Dendritic cell treated with granulocyte-macrophage colony-stimulating factor and Interleukin-4, amounts not matched to agents 40 ng/mL and 50 ng/mL, for 4 days (primary cell): ENCODE data around the gene CPN1.

ENCODE experiments used
- H3K27ac Mint-ChIP-seq: one replicate; pipeline ENCODE4 v1.8.0; 2022; ENCODE audit warnings: mild to moderate bottlenecking, mixed read lengths
- H3K27me3 Mint-ChIP-seq: one replicate; pipeline ENCODE4 v1.8.0; 2022; ENCODE audit warnings: mild to moderate bottlenecking, mixed read lengths
- H3K36me3 Mint-ChIP-seq: one replicate; pipeline ENCODE4 v1.8.0; 2022; ENCODE audit warnings: low read depth, mixed read lengths
- H3K4me1 Mint-ChIP-seq: one replicate; pipeline ENCODE4 v1.8.0; 2022; ENCODE audit warnings: low read depth, mixed read lengths
- H3K4me3 Mint-ChIP-seq: one replicate; pipeline ENCODE4 v1.8.0; 2022; ENCODE audit warnings: mild to moderate bottlenecking, moderate library complexity, mixed read lengths
- H3K9me3 Mint-ChIP-seq: one replicate; pipeline ENCODE4 v1.8.0; 2022; ENCODE audit warnings: mixed read lengths
- intact Hi-C: fragments of 100-400 bp; cut with micrococcal nuclease; formaldehyde crosslinking; loops from one replicate; pipeline ENCODE4 v1.15.0; 2022

CPN1 gene

DNA sequence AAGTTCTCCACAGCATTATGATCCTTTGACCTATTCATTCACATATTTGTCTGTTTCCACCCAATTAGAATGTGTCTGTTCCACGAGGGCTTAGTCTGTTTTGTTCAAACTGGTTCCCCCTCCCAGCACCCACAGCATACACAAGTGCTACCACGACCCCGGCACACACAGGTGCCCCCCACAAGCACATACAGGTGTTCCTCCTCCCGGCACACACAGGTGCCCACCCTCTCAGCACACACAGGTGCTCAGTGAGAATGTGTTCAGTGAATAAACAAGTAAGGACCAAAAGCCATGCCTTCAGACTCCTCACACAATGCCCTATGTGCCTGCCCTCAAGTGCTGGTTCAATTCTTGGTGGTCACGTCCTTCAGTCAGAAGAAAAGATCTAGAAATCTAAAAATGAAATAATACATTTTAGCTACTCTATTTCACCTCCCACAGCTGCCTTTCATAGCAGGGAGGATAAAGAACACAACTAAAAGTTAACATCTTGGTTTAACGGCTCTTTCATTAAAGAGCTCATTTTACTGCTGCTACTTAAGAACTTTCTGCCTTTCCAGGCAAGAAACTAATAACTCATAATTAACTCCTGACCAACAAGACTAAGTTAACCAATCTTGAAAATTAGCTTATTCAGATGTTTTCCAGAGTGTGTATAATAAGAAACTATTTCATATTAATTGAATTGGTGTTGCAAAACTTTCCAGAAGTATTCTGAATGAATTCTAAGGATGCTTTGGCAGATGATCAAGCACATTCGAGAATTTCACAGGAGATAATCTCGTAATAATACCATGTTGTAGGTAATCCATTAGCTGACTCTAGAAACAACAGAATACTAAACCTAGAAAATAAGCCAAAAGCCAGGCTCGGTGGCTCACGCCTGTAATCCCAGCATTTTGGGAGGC, 74.2 kb downstream of the CPN1 start:
- no peaks in the 10 kb centered on the region for H3K36me3 Mint-ChIP-seq

GRCh38 chr10:100006243-100006886, 75.3 kb downstream of the CPN1 start:
- intact Hi-C loops = no loop called here
- no peaks in the 10 kb centered on the region for H3K36me3 Mint-ChIP-seq
- peaks cover 59% of the 10 kb centered on the region for H3K4me1 Mint-ChIP-seq
- H3K4me3 Mint-ChIP-seq = no peak overlapping the region
- peak overlapping the region; percentile 73 for H3K27ac Mint-ChIP-seq
- H3K27me3 Mint-ChIP-seq = peaks cover 8% of the 10 kb centered on the region
- H3K9me3 Mint-ChIP-seq = no peaks in the 10 kb centered on the region

More for the DNA sequence above, 74.2 kb downstream of the CPN1 start:
- Mint-ChIP-seq H3K27me3 (peaks cover 15% of the 10 kb centered on the region), H3K4me3 (no peak overlapping the region), H3K4me1 (peaks cover 55% of the 10 kb centered on the region), H3K27ac (peak overlapping the region; percentile 73), H3K9me3 (no peaks in the 10 kb centered on the region)
- intact Hi-C loops = no loop called here

DNA sequence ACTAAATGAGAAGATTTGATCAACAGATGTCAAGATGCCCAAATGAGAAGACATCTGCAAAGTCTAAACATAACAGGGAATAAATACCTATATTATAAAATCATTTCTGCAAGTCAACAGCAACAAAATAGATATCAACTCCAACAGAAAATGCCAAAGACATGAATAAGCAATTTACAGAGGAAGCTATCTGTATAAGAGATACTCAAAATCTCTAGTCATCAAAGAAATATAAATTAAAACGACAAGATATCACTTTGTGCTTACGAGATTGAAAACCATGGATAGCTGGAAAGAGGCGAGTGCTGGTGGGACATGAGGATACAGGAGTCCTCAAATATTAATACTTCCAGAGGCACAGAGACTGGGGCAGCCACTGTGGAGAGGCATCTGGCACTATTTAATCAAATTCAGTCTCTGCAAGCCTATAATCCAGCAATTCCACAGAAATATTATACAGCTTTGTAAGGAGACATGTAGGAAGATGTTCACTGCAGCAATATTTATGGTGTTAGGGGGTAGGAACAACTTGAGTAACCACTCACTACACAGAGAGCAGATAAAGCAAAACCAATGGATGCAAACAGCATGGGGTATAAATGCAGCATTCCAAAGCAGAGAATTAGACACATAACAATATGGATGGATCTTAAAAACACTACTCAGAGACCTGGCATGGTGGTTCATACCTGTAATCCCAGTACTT, 76.7 kb downstream of the CPN1 start:
- intact Hi-C loops = no loop called here

GRCh38 chr10:100000109-100000644, 81.5 kb downstream of the CPN1 start:
- Mint-ChIP-seq H3K9me3 (no peaks in the 10 kb centered on the region), H3K4me1 (peaks cover 19% of the 10 kb centered on the region), H3K36me3 (no peaks in the 10 kb centered on the region), H3K27ac (no peak overlapping the region), H3K27me3 (no peaks in the 10 kb centered on the region), H3K4me3 (no peak overlapping the region)
- intact Hi-C loops = no loop called here

More for the DNA sequence above, 76.7 kb downstream of the CPN1 start:
- Mint-ChIP-seq H3K27me3 (peaks cover under 1% of the 10 kb centered on the region), H3K27ac (no peak overlapping the region), H3K9me3 (no peaks in the 10 kb centered on the region), H3K36me3 (no peaks in the 10 kb centered on the region), H3K4me3 (no peak overlapping the region), H3K4me1 (peaks cover 49% of the 10 kb centered on the region)

DNA sequence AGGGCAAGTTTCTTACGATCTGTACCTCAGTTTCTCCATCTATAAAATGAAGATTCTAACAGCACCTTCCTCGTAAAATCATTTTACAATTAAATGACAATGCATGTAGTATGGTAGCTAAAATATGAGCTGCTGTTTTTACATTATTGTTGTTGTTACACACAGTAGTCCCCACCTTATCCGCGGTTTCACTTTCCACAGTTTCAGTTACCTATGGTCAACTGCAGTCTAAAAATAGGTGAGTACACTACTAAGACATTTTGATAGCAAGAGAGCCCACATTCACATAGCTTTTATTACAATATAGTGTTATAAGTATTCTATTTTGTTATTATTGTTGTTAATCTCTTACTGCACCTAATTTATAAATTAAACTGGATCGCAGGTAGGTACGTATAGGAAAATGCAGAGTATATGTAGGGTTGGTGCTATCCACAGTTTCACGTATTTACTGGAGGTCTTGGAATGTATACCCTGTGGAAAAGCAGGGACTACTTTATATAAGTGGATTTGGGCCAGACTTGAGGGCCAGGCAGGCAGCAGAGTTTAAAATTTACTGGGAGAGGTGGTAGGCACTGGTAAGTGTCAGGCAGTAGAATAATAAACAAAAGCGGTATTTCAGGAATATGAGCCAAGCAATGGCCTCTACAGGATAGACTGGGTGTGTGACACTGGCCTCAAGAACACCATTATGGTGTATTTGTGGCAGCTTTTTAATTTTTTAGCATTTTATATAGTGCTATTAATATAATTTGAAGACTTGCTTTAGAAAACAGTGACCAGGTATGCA, 82.2 kb downstream of the CPN1 start:
- intact Hi-C loops = no loop called here
- H3K4me3 Mint-ChIP-seq = no peak overlapping the region

GRCh38 chr10:99998889-99999288, 82.8 kb downstream of the CPN1 start:
- Mint-ChIP-seq H3K27me3 (no peaks in the 10 kb centered on the region), H3K9me3 (no peaks in the 10 kb centered on the region), H3K36me3 (no peaks in the 10 kb centered on the region), H3K27ac (no peak overlapping the region), H3K4me3 (no peak overlapping the region), H3K4me1 (peaks cover 19% of the 10 kb centered on the region)
- intact Hi-C loops = no loop called here

More for the DNA sequence above, 82.2 kb downstream of the CPN1 start:
- Mint-ChIP-seq H3K27me3 (no peaks in the 10 kb centered on the region), H3K9me3 (no peaks in the 10 kb centered on the region), H3K4me1 (peaks cover 19% of the 10 kb centered on the region), H3K27ac (no peak overlapping the region), H3K36me3 (no peaks in the 10 kb centered on the region)

GRCh38 chr10:99996671-99997648, 84.7 kb downstream of the CPN1 start:
- Mint-ChIP-seq H3K4me3 (no peak overlapping the region), H3K27me3 (no peaks in the 10 kb centered on the region), H3K4me1 (peaks cover 24% of the 10 kb centered on the region), H3K27ac (peak overlapping the region; percentile 22), H3K9me3 (no peaks in the 10 kb centered on the region), H3K36me3 (no peaks in the 10 kb centered on the region)
- intact Hi-C loops = no loop called here

GRCh38 chr10:99995713-99996112, 86.0 kb downstream of the CPN1 start:
- Mint-ChIP-seq H3K27me3 (no peaks in the 10 kb centered on the region), H3K4me3 (no peak overlapping the region), H3K27ac (peak overlapping the region; percentile 85), H3K36me3 (no peaks in the 10 kb centered on the region), H3K4me1 (peaks cover 23% of the 10 kb centered on the region), H3K9me3 (no peaks in the 10 kb centered on the region)
- intact Hi-C loops = no loop called here

GRCh38 chr10:99995269-99995668, 86.4 kb downstream of the CPN1 start:
- peaks cover 23% of the 10 kb centered on the region for H3K4me1 Mint-ChIP-seq

DNA sequence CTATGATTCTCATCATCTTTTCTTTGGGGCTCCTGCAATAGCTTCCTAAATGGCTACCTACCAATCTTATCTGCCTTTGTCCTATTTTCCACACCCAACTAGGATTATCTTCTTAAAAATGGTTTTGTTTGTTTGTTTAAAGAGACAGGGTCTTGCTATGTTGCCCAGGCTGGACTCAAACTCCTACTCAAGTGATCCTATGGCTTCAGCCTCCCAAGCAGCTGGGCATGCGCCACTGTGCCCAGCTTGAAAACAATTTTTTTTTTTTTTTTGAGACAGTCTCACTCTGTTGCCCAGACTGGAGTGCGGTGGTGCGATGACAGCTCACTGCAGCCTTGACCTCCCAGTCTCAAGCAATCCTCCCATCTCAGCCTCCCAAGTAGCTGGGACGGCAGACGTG, 86.9 kb downstream of the CPN1 start:
- peak overlapping the region; percentile 13 for H3K4me3 Mint-ChIP-seq
- H3K36me3 Mint-ChIP-seq = no peaks in the 10 kb centered on the region
- H3K4me1 Mint-ChIP-seq = peaks cover 23% of the 10 kb centered on the region
- no peaks in the 10 kb centered on the region for H3K9me3 Mint-ChIP-seq
- H3K27ac Mint-ChIP-seq = peak overlapping the region; percentile 85
- H3K27me3 Mint-ChIP-seq = no peaks in the 10 kb centered on the region
- intact Hi-C loops = no loop called here

More at GRCh38 chr10:99995269-99995668, 86.4 kb downstream of the CPN1 start:
- peak overlapping the region; percentile 85 for H3K27ac Mint-ChIP-seq
- no peak overlapping the region for H3K4me3 Mint-ChIP-seq
- intact Hi-C loops = no loop called here
- H3K27me3 Mint-ChIP-seq = no peaks in the 10 kb centered on the region
- H3K9me3 Mint-ChIP-seq = no peaks in the 10 kb centered on the region
- no peaks in the 10 kb centered on the region for H3K36me3 Mint-ChIP-seq

DNA sequence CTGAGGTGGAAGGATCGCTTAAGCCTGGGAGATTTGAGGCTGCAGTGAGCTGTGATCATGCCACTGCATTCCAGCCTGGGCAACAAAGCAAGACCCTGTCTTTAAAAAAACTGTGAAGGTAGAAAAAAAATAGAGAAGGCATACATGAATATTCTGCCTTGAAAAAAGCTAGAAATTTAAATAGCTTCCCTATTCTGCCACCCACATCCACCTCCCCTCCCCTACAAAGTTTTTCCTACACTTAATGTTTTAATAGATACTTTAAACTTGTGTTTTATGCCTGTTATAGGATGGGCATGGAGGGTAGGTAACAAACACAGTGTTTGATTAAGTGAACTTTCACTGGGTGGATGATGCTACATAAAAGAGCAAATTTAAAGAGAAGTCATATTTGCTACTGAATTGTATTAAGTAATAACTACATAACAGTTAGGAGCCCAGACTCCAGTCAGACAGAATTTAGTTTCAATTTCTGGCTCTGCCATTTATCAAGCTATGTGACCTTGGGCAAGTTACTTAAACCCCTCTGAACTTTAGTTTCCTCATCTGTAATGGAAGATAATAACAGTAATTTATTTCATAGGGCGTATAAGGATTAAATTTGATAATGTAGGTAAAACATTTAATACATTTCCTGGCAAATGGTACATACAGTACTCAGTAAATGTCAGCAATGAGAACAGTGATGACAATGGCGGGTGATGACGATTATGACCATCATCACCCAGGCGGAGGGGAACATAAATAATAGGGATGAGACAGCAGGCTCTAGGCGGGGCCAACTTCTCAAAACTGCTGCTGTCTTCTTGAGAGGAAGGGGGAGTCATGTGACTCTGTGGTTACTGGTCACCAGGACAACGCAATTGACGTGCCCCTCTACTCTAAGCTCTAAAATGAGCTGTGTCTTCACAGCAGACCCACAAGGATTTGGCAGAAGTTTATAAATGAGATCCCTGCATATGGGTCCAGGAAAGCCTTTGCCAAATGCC, 87.7 kb downstream of the CPN1 start:
- H3K27ac Mint-ChIP-seq = peak overlapping the region; percentile 85
- intact Hi-C loops = no loop called here
- H3K36me3 Mint-ChIP-seq = no peaks in the 10 kb centered on the region
- H3K4me1 Mint-ChIP-seq = peaks cover 23% of the 10 kb centered on the region
- H3K9me3 Mint-ChIP-seq = no peaks in the 10 kb centered on the region
- H3K27me3 Mint-ChIP-seq = no peaks in the 10 kb centered on the region
- peak overlapping the region; percentile 17 for H3K4me3 Mint-ChIP-seq
